Smooth muscle cell of the brain vasculature (primary cell): ENCODE data around the gene SCN4B.
A peak's percentile ranks its signal among the peaks of the same experiment; 100 is the strongest.

Source experiments
- DNase-seq: peaks from one replicate; pipeline ENCODE4 v3.0.0-alpha.2; 2012; ENCODE audit warnings: low read depth, low spot score

SCN4B gene

GRCh38 chr11:118099838-118100556 lies 52.6 kb downstream of the SCN4B start:
- no peak for DNase-seq

- no peak for DNase-seq
Measured at GRCh38 chr11:118098996-118099837, 53.4 kb downstream of the SCN4B start.

- DNase-seq: no peak
Measured at GRCh38 chr11:118095967-118096367, 56.7 kb downstream of the SCN4B start.

- DNase-seq: no peak
Measured at GRCh38 chr11:118095493-118095892, 57.1 kb downstream of the SCN4B start.

GRCh38 chr11:118092907-118093571 lies 59.6 kb downstream of the SCN4B start:
- DNase-seq: no peak

- DNase-seq: no peak
Measured at GRCh38 chr11:118091690-118092089, 60.9 kb downstream of the SCN4B start.

GRCh38 chr11:118090545-118091162 lies 62.0 kb downstream of the SCN4B start:
- DNase-seq: no peak

GRCh38 chr11:118088531-118088930 lies 64.1 kb downstream of the SCN4B start:
- DNase-seq: peak; percentile 13

- DNase-seq: no peak
Measured at GRCh38 chr11:118087931-118088330, 64.7 kb downstream of the SCN4B start.

GRCh38 chr11:118086913-118087768 lies 65.5 kb downstream of the SCN4B start, which contains the start of gene SMIM35:
Gene SMIM35, minus strand, starts transcription at chr11:118086963. Its CDS starts 206 bp downstream, at chr11:118086757.
- DNase-seq: no peak

- no peak for DNase-seq
Measured at GRCh38 chr11:118084656-118085055, 68.0 kb downstream of the SCN4B start.

- DNase-seq: no peak
Measured at GRCh38 chr11:118084247-118084646, 68.4 kb downstream of the SCN4B start.
